ENCODE measurements around the gene IGFBPL1. TPM values are rescaled to one million over a fixed set of nuclear protein-coding genes. Genes with fewer than 3 reads are reported as not detected.

The IGFBPL1 gene, protein sequence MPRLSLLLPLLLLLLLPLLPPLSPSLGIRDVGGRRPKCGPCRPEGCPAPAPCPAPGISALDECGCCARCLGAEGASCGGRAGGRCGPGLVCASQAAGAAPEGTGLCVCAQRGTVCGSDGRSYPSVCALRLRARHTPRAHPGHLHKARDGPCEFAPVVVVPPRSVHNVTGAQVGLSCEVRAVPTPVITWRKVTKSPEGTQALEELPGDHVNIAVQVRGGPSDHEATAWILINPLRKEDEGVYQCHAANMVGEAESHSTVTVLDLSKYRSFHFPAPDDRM
- total RNA-seq = not detected in 2 replicates

DNA sequence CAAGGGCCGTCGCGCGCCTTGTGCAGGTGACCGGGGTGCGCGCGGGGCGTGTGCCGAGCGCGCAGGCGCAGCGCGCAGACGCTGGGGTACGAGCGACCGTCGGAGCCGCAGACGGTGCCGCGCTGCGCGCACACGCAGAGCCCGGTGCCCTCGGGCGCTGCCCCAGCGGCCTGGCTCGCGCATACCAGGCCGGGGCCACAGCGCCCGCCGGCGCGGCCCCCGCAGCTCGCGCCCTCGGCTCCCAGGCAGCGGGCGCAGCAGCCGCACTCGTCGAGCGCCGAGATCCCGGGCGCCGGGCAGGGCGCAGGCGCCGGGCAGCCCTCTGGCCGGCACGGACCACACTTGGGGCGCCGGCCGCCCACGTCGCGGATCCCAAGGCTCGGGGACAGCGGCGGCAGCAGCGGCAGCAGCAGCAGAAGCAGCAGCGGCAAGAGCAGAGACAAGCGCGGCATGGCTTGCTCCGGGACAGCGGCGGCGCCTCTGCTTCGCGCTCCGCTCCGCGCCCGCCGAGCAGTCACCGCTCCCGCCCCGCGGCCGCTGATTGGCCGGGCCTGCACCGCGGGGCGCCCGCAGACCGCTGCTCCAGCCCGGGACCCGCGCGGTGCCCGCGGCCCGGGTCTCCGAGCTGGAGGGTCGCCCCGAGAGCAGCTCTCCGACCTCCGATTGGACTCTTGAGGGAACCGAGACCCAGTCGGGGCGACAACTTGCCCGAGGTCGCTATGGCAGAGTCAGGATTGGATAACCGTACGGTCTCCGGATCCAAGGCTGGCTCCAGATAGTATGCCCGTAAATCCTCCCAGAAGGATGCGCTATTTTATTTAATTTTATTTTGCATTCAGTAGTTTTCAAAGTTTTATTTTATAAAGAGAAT lies at the start of gene IGFBPL1:
Gene IGFBPL1 (minus strand): TSS at position 482 of the 871 bp plus-strand sequence. CDS start 30 bp downstream, at position 452.

DNA sequence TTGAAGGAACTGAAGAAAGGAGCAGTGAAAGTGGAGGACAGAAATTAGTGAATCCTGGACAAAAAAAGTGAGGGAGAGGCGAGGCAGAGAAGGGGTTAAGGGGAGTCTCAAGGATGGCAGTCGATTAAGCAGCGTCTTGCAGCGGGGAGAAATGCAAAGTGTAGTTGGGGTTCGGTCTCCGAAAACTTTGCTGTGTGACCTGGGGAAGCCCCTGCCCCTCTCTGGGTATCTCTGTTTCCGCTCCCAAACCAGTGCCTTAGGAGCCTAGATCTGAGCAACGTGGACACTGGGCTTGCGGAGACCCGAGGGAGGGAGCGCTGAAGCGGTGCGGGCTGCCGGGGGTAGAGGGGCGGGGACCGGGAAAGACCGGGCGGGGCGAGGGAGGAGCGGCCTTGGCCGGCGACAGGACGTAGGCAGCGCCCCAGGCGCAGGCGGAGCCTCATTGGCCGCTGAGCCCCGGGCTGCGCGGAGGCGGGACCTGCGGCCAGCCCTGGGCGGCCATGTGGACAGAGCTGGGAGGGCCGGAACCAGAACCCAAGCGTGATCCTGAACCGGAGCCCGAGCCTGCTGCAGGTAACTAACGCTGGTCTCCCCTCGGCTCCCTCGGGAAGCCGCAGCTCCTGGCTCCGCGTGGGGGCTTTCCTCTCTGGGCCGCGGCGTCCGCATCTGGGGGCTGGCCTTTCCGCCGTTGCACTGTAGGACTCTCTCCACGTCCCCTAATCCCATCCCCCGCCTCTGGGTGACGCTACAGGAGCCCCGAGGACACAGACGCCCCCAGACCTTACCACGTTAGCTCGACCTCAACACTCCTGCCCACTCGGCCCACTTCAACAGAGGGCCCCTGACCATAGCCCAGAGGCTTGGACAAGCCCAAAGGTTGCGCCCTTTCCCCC lies 31.8 kb downstream of the IGFBPL1 start, which contains the start of gene ALDH1B1:
Gene ALDH1B1 (plus strand): TSS at position 468 of the 893 bp plus-strand sequence. CDS start 3,047 bp downstream, outside the sequence.

Other genes with a start within 250 kb of the IGFBPL1 start
- gene ALDH1B1, start 31.8 kb downstream of the IGFBPL1 start, total RNA-seq = 6.2 and 6.3 TPM in 2 replicates
- not detected in 2 replicates for gene ANKRD18A, start 196.1 kb upstream of the IGFBPL1 start, total RNA-seq